IMR-90 (cell line): ENCODE data around the gene CD55. TPM values are rescaled to one million over a fixed set of nuclear protein-coding genes. Genes with fewer than 3 reads are reported as not detected.

Experiments used
- ATAC-seq: fragments of 200-7000 bp; cut with Tn5 transposase; 2 replicates; pipeline ENCODE4 v1.9.1; 2020; ENCODE audit warnings: low read depth, mild to moderate bottlenecking, moderate library complexity
- BruUV-seq: library from RNA; stranded (reverse); fragments of 400-500 nt; replicated peaks from 2 replicates; lab custom pipeline; 2021; lab: Mats Ljungman, UMichigan
- CTCF ChIA-PET: fragments of 300-600 bp; formaldehyde crosslinking; extraction: SDS; loops from one replicate; lab custom pipeline; 2021; ENCODE audit warnings: antibody characterized with exemption; lab: Yijun Ruan, JAX
- POLR2A ChIA-PET: fragments of 300-600 bp; sonication (Branson Sonifier 250); formaldehyde crosslinking; loops from one replicate; lab custom pipeline; 2022; ENCODE audit warnings: antibody characterized with exemption; ENCODE audit not compliant: unreplicated experiment; lab: Charles Lee
- DNase-seq: peaks from one replicate; pipeline ENCODE4 v3.0.0; 2013
- H2AFZ ChIP-seq: replicated peaks from 2 replicates; pipeline ENCODE3; 2013; ENCODE audit warnings: low read length, mild to moderate bottlenecking; ENCODE audit not compliant: poor library complexity
- H2AK5ac ChIP-seq: 2 replicates; pipeline ENCODE4 v1.6.1; 2013; ENCODE audit warnings: low read depth, low read length, inconsistent platforms
- H2AK9ac ChIP-seq: replicated peaks from 2 replicates; pipeline ENCODE3; 2013; ENCODE audit warnings: mild to moderate bottlenecking, low read depth, low read length, moderate library complexity; ENCODE audit not compliant: poor library complexity
- H2BK120ac ChIP-seq: 2 replicates; pipeline ENCODE4 v1.6.1; 2013; ENCODE audit warnings: low read depth, low read length, inconsistent platforms
- H2BK15ac ChIP-seq: 3 replicates; pipeline ENCODE4 v1.6.1; 2013; ENCODE audit warnings: low read depth, low read length, inconsistent platforms
- H2BK20ac ChIP-seq: 2 replicates; pipeline ENCODE4 v1.6.1; 2013; ENCODE audit warnings: low read depth, mild to moderate bottlenecking, inconsistent platforms, low read length, moderate library complexity
- H2BK5ac ChIP-seq: 2 replicates; pipeline ENCODE4 v1.6.1; 2013; ENCODE audit warnings: mild to moderate bottlenecking, low read depth, low read length, inconsistent platforms; ENCODE audit not compliant: poor library complexity, severe bottlenecking
- H3K14ac ChIP-seq: replicated peaks from 2 replicates; pipeline ENCODE4 v1.6.1; 2013; ENCODE audit warnings: low read depth, low read length, inconsistent platforms
- H3K18ac ChIP-seq: 2 replicates; pipeline ENCODE4 v1.6.1; 2013; ENCODE audit warnings: low read depth, low read length, control low read depth
- H3K23ac ChIP-seq: 2 replicates; pipeline ENCODE4 v1.6.1; 2013; ENCODE audit warnings: low read depth, low read length, inconsistent platforms
- H3K27ac ChIP-seq: 2 replicates; pipeline ENCODE4 v1.5.1; 2013; ENCODE audit warnings: mild to moderate bottlenecking, control low read depth, low read length; ENCODE audit not compliant: insufficient read depth
- H3K27me3 ChIP-seq: 2 replicates; pipeline ENCODE4 v1.6.1; 2013; ENCODE audit warnings: low read length; ENCODE audit not compliant: control insufficient read depth, insufficient read depth
- H3K36me3 ChIP-seq: 2 replicates; pipeline ENCODE4 v1.6.1; 2013; ENCODE audit warnings: low read length, mixed read lengths; ENCODE audit not compliant: control insufficient read depth, insufficient read depth
- H3K4ac ChIP-seq: 2 replicates; pipeline ENCODE4 v1.6.1; 2013; ENCODE audit warnings: low read depth, low read length, inconsistent platforms
- H3K4me1 ChIP-seq: 2 replicates; pipeline ENCODE4 v1.6.1; 2013; ENCODE audit warnings: low read length, mixed read lengths; ENCODE audit not compliant: control insufficient read depth, insufficient read depth
- H3K4me2 ChIP-seq: 2 replicates; pipeline ENCODE4 v1.6.1; 2013; ENCODE audit warnings: low read depth, mild to moderate bottlenecking, control low read depth, low read length, moderate library complexity
- H3K4me3 ChIP-seq: 2 replicates; pipeline ENCODE4 v1.5.1; 2013; ENCODE audit warnings: low read depth, mild to moderate bottlenecking, control low read depth, low read length, moderate library complexity; ENCODE audit not compliant: insufficient read depth
- H3K56ac ChIP-seq: 2 replicates; pipeline ENCODE4 v1.6.1; 2013; ENCODE audit warnings: low read length, inconsistent platforms; ENCODE audit not compliant: insufficient read depth; ENCODE audit errors: extremely low read depth
- H3K79me1 ChIP-seq, 2 experiments: 2 replicates each; pipeline ENCODE4 v1.6.1; 2013; ENCODE audit warnings: low read length in 2 of 2, inconsistent platforms in 1 of 2, low read depth in 1 of 2
- H3K9ac ChIP-seq: 2 replicates; pipeline ENCODE4 v1.6.1; 2013; ENCODE audit warnings: low read depth, low read length, control low read depth
- H3K9me1 ChIP-seq: 2 replicates; pipeline ENCODE4 v1.6.1; 2013; ENCODE audit warnings: low read length, inconsistent platforms; ENCODE audit not compliant: insufficient read depth
- H3K9me3 ChIP-seq: 2 replicates; pipeline ENCODE4 v1.6.1; 2013; ENCODE audit warnings: low read length; ENCODE audit not compliant: control insufficient read depth, insufficient read depth
- H4K20me1 ChIP-seq: 2 replicates; pipeline ENCODE4 v1.6.1; 2013; ENCODE audit warnings: low read length, inconsistent platforms; ENCODE audit not compliant: insufficient read depth
- H4K5ac ChIP-seq: 2 replicates; pipeline ENCODE4 v1.6.1; 2013; ENCODE audit warnings: mild to moderate bottlenecking, low read depth, low read length, control low read depth
- H4K8ac ChIP-seq, 2 experiments: 2 replicates each; pipeline ENCODE4 v1.6.1; 2013; ENCODE audit warnings: low read depth in 2 of 2, low read length in 2 of 2, control low read depth in 1 of 2, inconsistent platforms in 1 of 2
- H4K91ac ChIP-seq: 2 replicates; pipeline ENCODE4 v1.6.1; 2013; ENCODE audit warnings: low read depth, low read length, inconsistent platforms; ENCODE audit not compliant: insufficient read depth
- BHLHE40 ChIP-seq: fragments of 150-350 bp; IDR thresholded peaks from 2 replicates; pipeline ENCODE4 v1.6.1; 2016; ENCODE audit warnings: mild to moderate bottlenecking, low read depth, low read length
- CEBPB ChIP-seq: IDR thresholded peaks from 2 replicates; pipeline ENCODE4 v1.6.1; 2012; ENCODE audit warnings: low read depth, low read length, improper control_type of control experiment
- CHD1 ChIP-seq: IDR thresholded peaks from 2 replicates; pipeline ENCODE4 v1.6.1; 2012; ENCODE audit warnings: low read depth, low read length, improper control_type of control experiment
- FOS ChIP-seq: fragments of 150-350 bp; IDR thresholded peaks from 2 replicates; pipeline ENCODE4 v1.6.1; 2016; ENCODE audit warnings: low read depth, low read length
- MAFK ChIP-seq: IDR thresholded peaks from 2 replicates; pipeline ENCODE4 v1.6.1; 2012; ENCODE audit warnings: low read depth, low read length, improper control_type of control experiment
- MAZ ChIP-seq: IDR thresholded peaks from 2 replicates; pipeline ENCODE4 v1.6.1; 2012; ENCODE audit warnings: low read depth, mild to moderate bottlenecking, low read length, improper control_type of control experiment, moderate library complexity, borderline replicate concordance
- dilution Hi-C: fragments of 300-500 bp; cut with HindIII; formaldehyde crosslinking; loops from one replicate; pipeline ENCODE4 v1.14.3; 2018; ENCODE audit warnings: low sequenced_read_pairs; ENCODE audit not compliant: unreplicated experiment
- in situ Hi-C: fragments of 300-500 bp; cut with MboI; formaldehyde crosslinking; loops from 3 replicates; pipeline ENCODE4 v1.14.3; 2019; ENCODE audit warnings: low sequenced_read_pairs, inconsistent platforms, mixed read lengths
- intact Hi-C: fragments of 100-400 bp; cut with micrococcal nuclease; formaldehyde crosslinking; loops from 2 replicates; pipeline ENCODE4 v1.10.0; 2022
- polyA plus RNA-seq, 3 experiments: library from polyadenylated mRNA; depleted of rRNA; stranded (reverse); fragments of >200 nt; gene quantifications; 2 replicates each; pipeline ENCODE4 v1.2.3, GENCODE V29; 2012; ENCODE audit warnings: low replicate concordance in 1 of 3
- total RNA-seq: library from RNA; depleted of rRNA; stranded (reverse); fragments of >200 nt; gene quantifications from 2 replicates; pipeline ENCODE4 v1.2.3, GENCODE V29; 2012
- TF ChIP-seq, protein P1 (sequence below): fragments of 150-350 bp; IDR thresholded peaks from 2 replicates; pipeline ENCODE4 v1.6.1; 2016; ENCODE audit warnings: low read depth, mild to moderate bottlenecking, low read length, moderate library complexity, borderline replicate concordance

CD55 gene
- total and polyA plus RNA-seq, 2 of the 4 experiments (the other 2 are of a cell fraction): 6.6 to 11.5 TPM

DNA sequence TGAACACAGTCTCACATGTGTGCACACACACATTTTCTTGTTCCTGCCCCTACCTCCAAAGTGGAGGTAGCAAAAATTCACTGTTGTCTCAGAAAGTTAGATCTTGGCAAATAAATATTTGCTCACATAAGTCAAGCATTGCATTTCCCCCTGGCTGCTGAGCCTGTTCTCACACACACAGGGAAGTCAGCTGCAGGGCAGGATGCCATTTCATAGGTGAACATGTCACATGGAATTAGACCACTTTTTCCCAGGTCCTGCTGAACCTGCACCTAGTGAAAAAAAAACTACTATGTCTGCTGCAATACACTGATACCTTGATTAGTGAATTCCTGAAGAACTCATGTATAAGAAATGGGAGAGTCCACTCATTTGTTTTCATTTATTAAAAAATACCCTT is 5.3 kb upstream of the CD55 start:
- in situ Hi-C loops (no loop called here), intact Hi-C loops (no loop called here), dilution Hi-C loops (no loop called here)
- Histone ChIP-seq H3K4me3 (no peak overlapping the region), H3K4me1 (peaks cover 2% of the 10 kb centered on the region; the same call in 1 of the 2 replicates), H3K9me1 (peaks cover 10% of the 10 kb centered on the region), H4K8ac (no peak overlapping the region), H3K4me2 (no peak overlapping the region), H2AFZ (no peak overlapping the region), H3K9me3 (no peaks in the 10 kb centered on the region), H4K20me1 (no peaks in the 10 kb centered on the region), H2AK9ac (no peak overlapping the region), H2BK120ac (no peak overlapping the region), H3K27me3 (no peaks in the 10 kb centered on the region), H2BK15ac (no peak overlapping the region), H3K4ac (no peak overlapping the region), H3K79me1 (no peaks in the 10 kb centered on the region), H3K18ac (no peak overlapping the region), H3K36me3 (no peaks in the 10 kb centered on the region), H3K14ac (no peak overlapping the region), H2BK5ac (no peak overlapping the region), H3K23ac (no peak overlapping the region), H4K5ac (no peak overlapping the region), H2BK20ac (no peak overlapping the region), H3K27ac (no peak overlapping the region), H2AK5ac (no peak overlapping the region), H3K56ac (no peak overlapping the region), H3K9ac (no peak overlapping the region), H4K91ac (no peak overlapping the region)
- no peak for ATAC-seq
- ChIA-PET POLR2A (no interaction called here), CTCF (no interaction called here)
- no peak for DNase-seq
- TF ChIP-seq, protein P1, sequence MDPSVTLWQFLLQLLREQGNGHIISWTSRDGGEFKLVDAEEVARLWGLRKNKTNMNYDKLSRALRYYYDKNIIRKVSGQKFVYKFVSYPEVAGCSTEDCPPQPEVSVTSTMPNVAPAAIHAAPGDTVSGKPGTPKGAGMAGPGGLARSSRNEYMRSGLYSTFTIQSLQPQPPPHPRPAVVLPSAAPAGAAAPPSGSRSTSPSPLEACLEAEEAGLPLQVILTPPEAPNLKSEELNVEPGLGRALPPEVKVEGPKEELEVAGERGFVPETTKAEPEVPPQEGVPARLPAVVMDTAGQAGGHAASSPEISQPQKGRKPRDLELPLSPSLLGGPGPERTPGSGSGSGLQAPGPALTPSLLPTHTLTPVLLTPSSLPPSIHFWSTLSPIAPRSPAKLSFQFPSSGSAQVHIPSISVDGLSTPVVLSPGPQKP: no peak
- TF ChIP-seq MAZ (no peak), CEBPB (no peak), CHD1 (no peak), FOS (no peak), MAFK (no peak), BHLHE40 (no peak)
- BruUV-seq: no TSS peak
